Measurements from ENCODE around the gene NRIP1. TPM values are rescaled to one million over a fixed set of nuclear protein-coding genes. Genes with fewer than 3 reads are reported as not detected.

Gene NRIP1, protein sequence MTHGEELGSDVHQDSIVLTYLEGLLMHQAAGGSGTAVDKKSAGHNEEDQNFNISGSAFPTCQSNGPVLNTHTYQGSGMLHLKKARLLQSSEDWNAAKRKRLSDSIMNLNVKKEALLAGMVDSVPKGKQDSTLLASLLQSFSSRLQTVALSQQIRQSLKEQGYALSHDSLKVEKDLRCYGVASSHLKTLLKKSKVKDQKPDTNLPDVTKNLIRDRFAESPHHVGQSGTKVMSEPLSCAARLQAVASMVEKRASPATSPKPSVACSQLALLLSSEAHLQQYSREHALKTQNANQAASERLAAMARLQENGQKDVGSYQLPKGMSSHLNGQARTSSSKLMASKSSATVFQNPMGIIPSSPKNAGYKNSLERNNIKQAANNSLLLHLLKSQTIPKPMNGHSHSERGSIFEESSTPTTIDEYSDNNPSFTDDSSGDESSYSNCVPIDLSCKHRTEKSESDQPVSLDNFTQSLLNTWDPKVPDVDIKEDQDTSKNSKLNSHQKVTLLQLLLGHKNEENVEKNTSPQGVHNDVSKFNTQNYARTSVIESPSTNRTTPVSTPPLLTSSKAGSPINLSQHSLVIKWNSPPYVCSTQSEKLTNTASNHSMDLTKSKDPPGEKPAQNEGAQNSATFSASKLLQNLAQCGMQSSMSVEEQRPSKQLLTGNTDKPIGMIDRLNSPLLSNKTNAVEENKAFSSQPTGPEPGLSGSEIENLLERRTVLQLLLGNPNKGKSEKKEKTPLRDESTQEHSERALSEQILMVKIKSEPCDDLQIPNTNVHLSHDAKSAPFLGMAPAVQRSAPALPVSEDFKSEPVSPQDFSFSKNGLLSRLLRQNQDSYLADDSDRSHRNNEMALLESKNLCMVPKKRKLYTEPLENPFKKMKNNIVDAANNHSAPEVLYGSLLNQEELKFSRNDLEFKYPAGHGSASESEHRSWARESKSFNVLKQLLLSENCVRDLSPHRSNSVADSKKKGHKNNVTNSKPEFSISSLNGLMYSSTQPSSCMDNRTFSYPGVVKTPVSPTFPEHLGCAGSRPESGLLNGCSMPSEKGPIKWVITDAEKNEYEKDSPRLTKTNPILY (N-terminal part only)
- total RNA-seq, result 113 TPM

DNA sequence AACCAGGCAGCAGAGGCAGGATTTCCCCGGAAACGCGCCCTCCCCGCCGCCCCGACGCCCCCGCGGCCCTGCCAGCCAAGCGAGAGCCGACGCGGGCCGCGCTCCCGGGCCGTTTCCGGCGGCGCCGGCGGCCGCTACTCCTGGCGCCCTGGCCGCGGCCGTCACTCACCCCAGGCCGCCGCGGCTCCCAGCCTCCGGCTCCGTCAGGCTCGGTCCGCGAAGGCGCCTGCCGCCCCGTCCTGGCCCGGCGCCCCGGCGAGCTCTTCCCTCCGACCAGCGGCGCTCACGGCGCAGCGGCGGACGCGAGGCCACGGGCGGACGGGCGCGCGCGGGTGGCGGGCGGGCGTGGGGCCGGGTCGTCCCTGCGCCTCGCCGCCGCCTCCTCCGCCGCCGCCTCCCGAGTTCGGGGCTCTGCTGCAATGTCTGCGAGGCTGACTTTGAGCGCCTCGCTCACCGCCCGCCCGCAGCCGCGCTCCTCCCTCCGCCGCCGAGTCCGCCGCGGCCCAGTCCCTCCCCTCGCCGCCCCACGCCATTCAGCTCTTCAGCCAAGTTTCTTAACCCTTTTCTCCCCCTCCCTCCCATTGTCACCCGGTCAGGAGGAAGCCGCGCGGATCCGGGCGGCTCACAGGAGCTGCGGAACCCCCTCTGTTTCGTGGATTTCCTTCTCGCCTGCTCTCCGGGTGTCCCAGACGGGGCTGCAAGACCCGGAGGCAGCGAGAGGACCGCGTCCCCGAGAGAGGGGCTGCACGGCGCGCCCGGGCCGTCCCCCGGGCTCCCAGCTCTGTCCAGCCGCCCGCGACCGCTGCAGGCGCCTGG lies at the start of gene NRIP1:
NRIP1 (minus strand) TSS at position 425 of the 816 bp plus-strand sequence. CDS start 96,808 bp downstream, outside the sequence.
- DNase-seq (ENCODE audit: low spot score in 2 of 2), result peak; percentile 84 to 89
- no peak for FAIRE-seq

DNA sequence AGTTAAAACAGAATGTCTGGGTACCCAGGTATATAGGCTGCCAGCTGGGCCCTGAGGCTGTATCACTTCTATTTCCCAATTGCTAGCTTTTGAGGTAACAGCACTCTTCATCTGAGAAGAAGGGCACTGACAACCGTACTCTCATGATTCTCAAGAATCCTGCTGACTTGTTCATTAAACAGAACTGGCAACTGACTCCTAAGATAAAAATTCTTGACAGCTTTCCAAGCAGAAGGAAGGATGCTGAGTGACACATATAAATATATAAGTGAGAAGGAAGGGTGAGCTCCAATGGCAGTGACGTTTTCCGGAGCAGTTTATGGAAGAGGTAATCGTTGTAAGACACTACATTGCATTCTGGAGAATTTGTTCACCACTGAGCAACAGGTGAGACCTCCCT lies 48.1 kb upstream of the NRIP1 start:
- DNase-seq (ENCODE audit: low spot score in 2 of 2) (no peak), FAIRE-seq (no peak)

DNA sequence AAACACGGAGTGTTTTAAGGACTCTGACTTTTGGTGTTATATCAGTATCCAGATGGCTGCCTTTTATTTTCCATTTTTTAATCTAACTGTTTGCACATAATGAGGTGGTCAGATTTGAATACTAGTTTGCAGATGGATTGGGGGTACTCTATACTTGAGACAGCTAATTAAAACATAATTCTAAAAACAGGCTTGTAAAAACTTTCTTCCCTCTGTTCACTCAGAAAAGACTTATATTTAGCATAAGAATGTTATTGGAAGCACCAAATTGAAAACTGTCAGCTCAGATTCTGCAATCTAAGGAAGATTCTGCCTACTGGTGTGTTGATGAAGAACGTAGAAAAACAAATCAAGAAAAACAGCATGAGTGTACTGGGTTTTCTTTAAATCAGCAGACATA lies 44.0 kb upstream of the NRIP1 start:
- no peak for FAIRE-seq

DNA sequence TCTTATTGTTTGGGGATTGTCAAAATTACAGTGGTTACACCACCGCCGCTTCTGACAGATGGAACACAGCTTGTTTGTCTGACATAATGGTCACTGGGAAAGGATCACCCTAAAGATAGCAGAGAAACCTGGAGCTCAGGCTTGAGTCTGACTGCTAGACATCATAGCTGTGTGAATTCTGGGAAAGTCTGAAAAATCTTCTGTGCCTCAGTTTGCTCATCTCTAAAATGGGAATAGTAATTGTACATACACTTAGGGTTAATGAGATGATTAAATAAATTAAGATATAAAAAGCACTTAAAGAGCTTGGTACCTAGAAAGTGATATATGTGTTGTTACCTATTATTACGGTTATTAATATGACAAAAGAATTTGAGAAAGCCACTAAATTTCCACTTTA lies 39.7 kb upstream of the NRIP1 start:
- no peak for FAIRE-seq
- DNase-seq (ENCODE audit: low spot score in 2 of 2), result no peak

More for the DNA sequence above, 44.0 kb upstream of the NRIP1 start:
- DNase-seq (ENCODE audit: low spot score in 2 of 2), result no peak

DNA sequence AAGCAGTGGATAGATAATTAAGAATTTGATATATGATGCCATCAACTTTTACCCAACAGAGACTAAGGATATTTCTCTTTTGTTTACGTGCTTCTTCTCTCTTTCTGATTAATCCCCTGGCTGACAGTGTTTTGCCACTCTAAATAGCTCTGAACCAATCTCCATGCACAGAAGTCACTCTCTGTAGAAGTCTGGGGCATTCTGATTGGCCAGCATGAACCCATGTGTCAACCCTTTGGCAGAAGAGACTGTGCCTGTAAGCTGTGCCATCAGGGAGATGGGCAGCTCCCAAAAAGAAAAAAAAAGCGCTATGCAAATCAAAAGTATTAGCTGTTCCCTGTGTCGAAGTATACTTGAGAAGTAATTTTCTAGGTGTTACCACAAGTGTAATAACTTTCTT lies 34.1 kb upstream of the NRIP1 start:
- FAIRE-seq, result no peak
- no peak for DNase-seq (ENCODE audit: low spot score in 2 of 2)

DNA sequence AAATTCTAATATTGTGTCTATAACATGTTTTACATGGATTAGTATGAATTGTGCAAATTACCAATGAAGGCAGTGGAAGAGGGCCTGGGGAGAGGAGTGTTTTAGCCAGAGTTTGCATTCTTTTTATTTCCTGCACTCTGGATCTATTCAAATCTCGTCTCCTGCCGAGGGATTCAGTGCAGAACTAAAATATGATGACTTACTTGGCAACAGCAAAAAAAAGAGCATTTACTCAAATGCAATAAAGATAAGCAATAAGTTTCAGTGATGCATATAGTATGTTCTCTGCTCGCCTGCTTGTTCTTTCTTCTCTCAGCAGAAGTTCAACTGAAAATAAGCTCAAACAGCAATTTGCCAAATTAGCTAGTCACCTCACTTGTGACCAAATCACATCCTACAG lies 33.4 kb upstream of the NRIP1 start:
- no peak for FAIRE-seq

DNA sequence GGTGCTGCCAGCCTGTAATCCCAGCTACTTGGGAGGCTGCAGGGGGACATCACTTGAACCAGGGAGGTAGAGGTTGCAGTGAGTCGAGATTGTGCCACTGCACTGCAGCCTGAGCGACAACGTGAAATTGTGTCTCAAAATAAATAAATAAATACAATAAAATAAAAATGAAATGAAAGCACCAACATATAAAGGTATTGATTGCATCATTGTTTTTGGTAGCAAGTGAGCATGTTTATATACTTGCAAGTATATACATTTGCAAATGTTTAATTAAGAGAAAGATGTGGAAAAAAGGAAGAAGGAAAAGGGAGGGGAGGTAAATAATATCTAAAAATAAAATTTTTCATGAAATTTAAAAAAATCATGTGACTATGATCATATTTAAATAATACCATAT lies 32.8 kb upstream of the NRIP1 start:
- DNase-seq (ENCODE audit: low spot score in 2 of 2) (no peak), FAIRE-seq (no peak)

More for the DNA sequence above, 33.4 kb upstream of the NRIP1 start:
- DNase-seq (ENCODE audit: low spot score in 2 of 2), result no peak

DNA sequence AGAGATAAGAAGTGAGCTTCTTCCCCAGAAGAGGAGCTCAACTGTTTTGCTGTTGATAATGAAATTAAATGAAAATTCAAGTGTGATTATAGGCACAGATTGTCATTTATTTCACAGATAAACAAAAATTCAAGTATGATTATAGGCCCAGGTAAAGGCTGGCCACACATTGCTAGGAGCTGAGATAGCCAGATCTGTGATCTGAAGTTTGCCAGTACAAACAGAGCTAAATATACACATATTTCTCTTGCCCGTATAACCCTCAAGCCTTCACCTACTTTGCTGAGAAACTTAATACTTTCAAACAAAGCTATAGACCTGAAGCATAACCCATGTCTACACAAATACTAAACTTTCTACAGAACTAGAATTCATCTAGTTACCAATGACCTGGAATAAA lies 31.3 kb upstream of the NRIP1 start:
- FAIRE-seq, result no peak

DNA sequence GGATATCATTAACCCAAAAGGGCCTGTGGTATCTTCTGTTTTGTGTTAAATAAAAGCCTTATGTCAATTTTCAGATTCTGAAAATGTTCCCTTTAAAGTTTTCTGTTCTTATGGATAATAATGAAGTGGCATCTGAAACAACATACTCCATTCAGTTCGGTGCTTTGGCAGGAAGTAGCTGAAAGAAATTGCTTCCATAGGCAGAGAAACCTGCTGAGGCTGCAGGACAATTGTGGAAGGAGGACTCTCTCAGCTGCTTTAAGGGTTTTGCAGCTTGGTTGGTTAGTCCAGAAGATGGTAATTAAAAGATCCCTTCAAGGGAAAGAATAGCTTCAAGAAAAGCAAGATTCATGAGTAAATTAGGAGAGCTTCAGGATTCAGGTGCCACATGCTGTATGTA lies 30.5 kb upstream of the NRIP1 start:
- DNase-seq (ENCODE audit: low spot score in 2 of 2) (no peak), FAIRE-seq (no peak)

More for the DNA sequence above, 31.3 kb upstream of the NRIP1 start:
- no peak for DNase-seq (ENCODE audit: low spot score in 2 of 2)

DNA sequence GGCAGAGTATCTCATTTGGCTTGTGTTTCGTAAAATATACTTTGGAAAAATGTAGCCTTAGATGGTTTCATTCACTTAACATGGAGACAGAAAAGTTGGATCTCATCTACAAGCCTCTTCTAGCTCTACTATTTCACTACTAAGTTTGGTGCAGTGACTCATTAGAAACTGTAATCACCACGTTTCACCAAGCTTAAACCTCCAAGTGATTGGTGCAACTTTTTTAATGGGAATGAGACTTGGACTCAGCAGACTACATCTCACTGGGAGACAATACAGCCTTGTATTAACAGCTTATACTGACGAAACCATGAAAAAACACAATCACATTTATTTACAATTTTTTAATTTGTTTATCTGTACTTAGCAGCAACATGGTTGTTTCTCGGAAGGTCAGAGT lies 29.9 kb upstream of the NRIP1 start:
- DNase-seq (ENCODE audit: low spot score in 2 of 2), result no peak
- FAIRE-seq, result no peak

DNA sequence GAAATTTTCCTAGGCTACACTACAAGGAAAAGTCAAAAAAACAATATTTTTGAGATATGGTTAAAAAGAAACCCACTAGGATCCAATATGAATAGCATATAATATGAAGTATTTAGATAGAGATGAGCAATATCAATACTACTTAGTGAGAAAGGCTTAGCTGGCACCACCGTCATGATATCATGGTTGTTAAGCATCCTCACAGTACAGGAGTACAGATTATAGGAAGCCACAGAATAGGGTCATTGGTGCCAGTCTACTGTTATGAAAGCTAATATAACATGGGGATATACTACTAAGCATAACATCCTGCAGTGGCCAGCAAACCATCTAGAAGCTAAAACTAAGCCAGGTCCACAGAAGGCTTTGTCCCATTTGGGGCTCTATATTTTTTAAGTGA lies 28.4 kb upstream of the NRIP1 start:
- no peak for DNase-seq (ENCODE audit: low spot score in 2 of 2)
- no peak for FAIRE-seq

DNA sequence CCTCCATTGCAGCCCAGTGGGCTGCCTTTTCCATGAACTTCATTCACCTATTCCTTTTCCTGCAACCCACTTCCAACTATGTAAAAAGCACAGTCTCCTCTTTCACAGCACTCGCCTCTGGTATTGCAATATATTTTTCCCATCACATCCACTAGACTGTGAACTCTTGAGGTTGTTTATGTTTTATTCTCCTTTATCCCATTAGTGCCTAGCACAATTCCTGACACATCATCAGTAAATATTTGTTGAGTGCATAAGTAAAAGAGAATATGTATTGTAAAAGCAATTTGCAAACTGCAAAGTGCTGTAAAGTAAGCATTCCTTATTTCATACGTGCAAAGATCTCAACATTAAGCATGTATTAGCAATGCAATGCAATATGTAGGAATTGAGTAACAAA lies 27.9 kb upstream of the NRIP1 start:
- no peak for DNase-seq (ENCODE audit: low spot score in 2 of 2)
- FAIRE-seq, result no peak

DNA sequence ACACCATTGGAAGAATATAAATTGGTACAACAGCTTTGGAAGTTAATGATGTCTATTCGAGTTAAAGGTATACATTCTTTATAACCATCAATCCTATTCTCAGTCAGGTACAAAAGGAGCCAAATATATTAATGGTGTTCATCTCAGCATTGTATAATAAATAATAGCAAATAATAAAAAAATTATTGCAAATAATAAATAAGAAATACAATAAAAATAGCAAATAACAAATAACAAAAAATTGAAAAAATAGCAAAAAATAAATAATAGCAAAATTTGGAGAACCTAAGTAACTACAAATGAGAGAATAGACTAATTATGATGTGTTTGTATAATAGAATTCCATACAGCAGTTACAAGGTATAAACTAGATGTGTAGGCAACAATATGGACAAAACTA lies 25.6 kb upstream of the NRIP1 start:
- FAIRE-seq, result peak; percentile 43
- no peak for DNase-seq (ENCODE audit: low spot score in 2 of 2)

DNA sequence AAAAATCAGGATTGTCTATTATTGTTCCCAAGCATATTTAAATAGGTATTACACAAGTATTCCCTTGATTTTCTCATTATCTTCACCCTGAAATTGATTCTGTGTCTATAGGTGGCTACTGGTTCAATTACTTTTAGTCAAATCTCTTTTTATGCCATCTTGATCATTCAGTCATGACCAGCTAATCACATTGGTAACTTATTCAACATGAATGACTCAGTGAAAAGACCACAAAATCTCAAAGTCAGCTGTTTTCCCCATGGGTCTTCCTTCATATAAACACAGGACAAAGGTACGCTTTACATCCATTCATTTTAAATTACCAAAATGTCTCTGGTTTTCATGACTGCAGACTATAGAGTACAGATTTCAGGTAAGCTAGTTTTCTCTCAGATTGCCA lies 23.7 kb upstream of the NRIP1 start:
- no peak for FAIRE-seq

DNA sequence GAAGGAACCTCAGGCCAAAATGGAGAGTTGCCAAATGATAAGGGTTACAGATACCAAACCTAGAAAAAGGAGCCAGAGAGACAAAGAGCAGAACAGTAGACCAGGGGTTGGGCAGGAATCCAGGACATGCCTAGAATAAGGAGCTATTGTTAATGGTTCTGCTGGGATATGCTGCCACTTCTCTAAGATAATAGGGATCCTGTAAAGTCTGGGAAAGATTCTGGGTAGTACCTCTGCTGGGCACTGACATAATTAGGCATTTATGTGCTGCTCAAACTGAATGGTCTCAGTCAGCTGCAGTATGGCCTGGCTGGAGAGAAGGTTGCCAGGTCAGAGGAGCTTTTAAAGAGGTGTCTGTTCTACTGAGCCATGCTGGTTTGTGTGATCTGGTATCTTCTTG lies 19.9 kb upstream of the NRIP1 start:
- no peak for DNase-seq (ENCODE audit: low spot score in 2 of 2)
- FAIRE-seq, result no peak

More for the DNA sequence above, 23.7 kb upstream of the NRIP1 start:
- DNase-seq (ENCODE audit: low spot score in 2 of 2), result no peak

DNA sequence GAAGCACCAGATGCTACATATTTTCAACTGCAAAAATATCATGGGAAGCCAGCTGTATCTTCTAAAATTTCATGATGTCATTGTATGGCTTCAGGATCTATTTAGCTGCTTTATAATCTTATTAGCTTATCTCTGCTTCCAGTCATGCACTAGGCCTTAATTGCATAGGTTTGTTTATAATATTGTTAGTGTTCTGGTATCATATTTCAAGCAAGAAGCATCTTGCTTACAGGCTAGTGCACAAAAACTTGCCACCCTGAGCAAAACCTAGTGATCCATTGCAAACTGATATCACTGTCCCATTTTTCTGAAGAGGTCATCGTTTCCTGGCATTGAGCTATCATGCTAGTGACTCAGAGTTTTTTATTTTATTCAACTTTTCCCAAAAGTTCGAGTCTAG lies 15.7 kb upstream of the NRIP1 start:
- FAIRE-seq, result no peak

DNA sequence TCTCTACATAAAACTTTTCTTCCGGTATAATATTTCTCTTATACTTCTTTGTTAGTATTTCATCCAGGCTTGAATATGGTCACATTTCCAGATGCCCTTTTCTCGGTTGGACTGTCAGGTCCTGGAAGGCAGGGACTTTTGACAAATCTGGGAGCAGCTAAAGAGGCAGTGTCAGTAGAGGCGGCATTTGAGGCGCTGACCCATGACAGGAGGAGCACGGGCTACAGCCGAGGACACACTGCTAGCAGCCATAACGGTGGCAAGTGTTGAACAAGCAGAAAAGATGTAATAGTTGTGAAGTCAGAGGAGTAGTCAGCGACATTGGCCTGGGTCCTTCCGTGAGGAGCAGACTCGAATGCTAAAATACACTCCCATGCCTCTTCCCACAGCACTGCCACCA lies 14.5 kb upstream of the NRIP1 start:
- FAIRE-seq, result no peak
- DNase-seq (ENCODE audit: low spot score in 2 of 2), result no peak

More for the DNA sequence above, 15.7 kb upstream of the NRIP1 start:
- DNase-seq (ENCODE audit: low spot score in 2 of 2), result no peak

DNA sequence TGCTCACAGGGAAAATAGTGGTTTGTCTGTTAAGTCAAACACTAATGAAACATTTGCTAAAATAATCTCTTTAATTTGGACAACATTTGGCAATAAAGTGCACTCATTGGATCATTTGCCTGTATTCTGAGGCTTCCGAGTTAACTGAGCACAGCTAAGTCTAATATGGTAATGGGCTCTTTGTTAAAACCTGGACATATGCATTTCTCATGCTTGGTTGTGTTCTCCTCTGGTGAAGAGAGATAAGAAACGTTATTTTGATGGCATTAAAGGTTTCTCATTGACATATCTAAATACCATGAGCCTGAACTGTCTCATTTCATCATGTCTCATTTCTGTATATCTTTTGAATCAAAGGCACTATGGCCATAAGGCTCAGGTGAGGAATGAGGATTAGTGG lies 13.4 kb upstream of the NRIP1 start:
- no peak for FAIRE-seq
- DNase-seq (ENCODE audit: low spot score in 2 of 2), result no peak

DNA sequence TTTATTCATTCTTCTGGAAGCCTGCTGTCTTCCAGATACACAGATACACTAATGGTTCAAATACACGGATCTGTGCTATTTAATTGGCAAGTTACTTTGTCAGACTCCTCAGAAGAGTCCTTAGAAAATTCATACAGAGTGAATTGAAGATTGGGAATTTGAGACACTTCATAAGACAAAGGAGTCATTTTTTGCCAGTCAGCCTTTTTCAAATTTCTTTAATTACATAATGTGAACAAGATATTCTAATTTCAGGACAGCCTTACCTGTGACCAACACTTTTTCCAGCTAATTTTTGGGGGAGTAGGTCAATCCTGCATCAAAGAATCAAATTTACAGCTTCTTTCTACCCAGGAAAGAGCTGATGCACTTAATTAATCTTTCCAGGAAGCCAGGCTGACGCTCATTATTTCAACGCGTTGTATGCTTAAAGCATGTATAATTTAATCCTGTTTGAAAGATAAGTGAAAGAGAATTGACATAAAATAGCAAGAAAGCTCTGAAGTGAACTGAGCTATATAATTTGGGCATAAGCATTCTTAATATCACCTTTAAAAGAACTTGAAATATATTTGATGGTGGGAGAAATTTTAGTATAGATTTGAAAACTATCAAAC lies 12.8 kb upstream of the NRIP1 start:
- FAIRE-seq, result no peak
- no peak for DNase-seq (ENCODE audit: low spot score in 2 of 2)

DNA sequence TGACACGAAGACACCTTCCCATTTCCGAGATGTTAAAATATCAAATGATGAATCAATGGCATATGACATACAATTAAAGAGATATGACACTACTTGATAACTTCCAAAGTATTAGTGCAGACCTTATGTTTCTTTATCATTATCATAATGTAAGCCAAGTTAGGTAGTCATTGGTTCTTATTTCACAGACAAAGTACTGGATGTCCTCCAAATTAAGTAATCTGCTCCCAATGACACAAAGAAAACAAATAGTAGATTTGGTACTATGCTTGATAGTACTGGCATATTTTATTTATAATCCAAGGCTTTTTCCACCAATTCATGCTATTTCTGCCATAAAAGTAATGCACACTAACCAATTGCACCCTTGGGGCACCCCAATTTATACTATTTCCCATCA lies 11.9 kb upstream of the NRIP1 start:
- DNase-seq (ENCODE audit: low spot score in 2 of 2) (no peak), FAIRE-seq (no peak)

Data from frontal cortex (tissue), 4 donors.